HepG2 (cell line): ENCODE results near the gene TH. TPM values are rescaled to one million over a fixed set of nuclear protein-coding genes. Genes with fewer than 3 reads are reported as not detected.

ENCODE experiments used
- ATAC-seq: fragments of 200-7000 bp; cut with Tn5 transposase; 3 replicates; pipeline ENCODE4 v1.9.1; 2020; ENCODE audit warnings: mild to moderate bottlenecking, moderate library complexity
- BruUV-seq: library from RNA; stranded (reverse); fragments of 400-500 nt; replicated peaks from 2 replicates; lab custom pipeline; 2021; lab: Mats Ljungman, UMichigan
- CTCF ChIA-PET: fragments of 300-600 bp; formaldehyde crosslinking; extraction: SDS; loops from one replicate; lab custom pipeline; 2021; ENCODE audit warnings: low total read pairs, inconsistent platforms, low intra/inter-chr PET ratio; lab: Yijun Ruan, JAX
- POLR2A ChIA-PET: fragments of 350-600 bp; sonication (Branson Sonifier 250); formaldehyde crosslinking; loops from one replicate; lab custom pipeline; 2020; ENCODE audit warnings: antibody characterized with exemption, inconsistent platforms; lab: Yijun Ruan, JAX
- DNase-seq: peaks from one replicate; pipeline ENCODE4 v3.0.0-alpha.2; 2015; ENCODE audit warnings: low spot score
- FAIRE-seq: peaks from 3 replicates; lab custom pipeline; 2011; peaks lifted over from hg19 to GRCh38; lab: Jason Lieb, UNC
- H2AFZ ChIP-seq: one replicate; pipeline ENCODE4 v1.6.1; 2011; ENCODE audit warnings: low read length, inconsistent platforms
- H3K27ac ChIP-seq: fragments of 300-600 bp; 3 replicates; pipeline ENCODE4 v1.8.0; 2011; ENCODE audit warnings: mixed run types, mild to moderate bottlenecking, mixed read lengths, low read length, inconsistent platforms; ENCODE audit not compliant: insufficient read depth; ENCODE audit errors: extremely low read length
- H3K27me3 ChIP-seq, 2 experiments: fragments of 200-600 bp in 1 of 2; 2 replicates in 1 of 2; 3 replicates in 1 of 2; pipeline versions ENCODE4 v1.6.0 to v1.8.0; 2011; ENCODE audit warnings: low read length in 2 of 2, mild to moderate bottlenecking in 2 of 2, moderate library complexity in 2 of 2, inconsistent platforms in 1 of 2; ENCODE audit not compliant: insufficient read depth in 2 of 2, control insufficient read depth in 1 of 2
- H3K36me3 ChIP-seq, 2 experiments: fragments of 200-600 bp in 1 of 2; replicated peaks in 1 of 2; 2 replicates in 1 of 2; 3 replicates in 1 of 2; pipeline versions ENCODE4 v1.5.1 to v1.8.0; 2011; ENCODE audit warnings: low read length in 2 of 2, inconsistent platforms in 1 of 2; ENCODE audit not compliant: insufficient read depth in 2 of 2, control insufficient read depth in 1 of 2
- H3K4me1 ChIP-seq: 2 replicates; pipeline ENCODE4 v1.5.1; 2012; ENCODE audit warnings: low read length, inconsistent platforms; ENCODE audit not compliant: insufficient read depth
- H3K4me2 ChIP-seq: 2 replicates; pipeline ENCODE4 v1.6.0; 2011; ENCODE audit warnings: low read depth, low read length, inconsistent platforms
- H3K4me3 ChIP-seq, 3 experiments: fragments of 200-600 bp in 1 of 3; sonication (generic), shearing (Covaris generic) in 1 of 3; replicated peaks in 1 of 3; 2 replicates each; pipeline ENCODE4 v1.5.1; 2011 to 2016; ENCODE audit warnings: low read length in 3 of 3, inconsistent platforms in 2 of 3, low read depth in 2 of 3, mild to moderate bottlenecking in 2 of 3, control low read depth in 1 of 3, mixed read lengths in 1 of 3; ENCODE audit not compliant: insufficient read depth in 1 of 3
- H3K79me2 ChIP-seq: one replicate; pipeline ENCODE4 v1.6.1; 2011; ENCODE audit warnings: low read length, inconsistent platforms; ENCODE audit not compliant: insufficient read depth
- H3K9ac ChIP-seq: 2 replicates; pipeline ENCODE4 v1.6.0; 2011; ENCODE audit warnings: mild to moderate bottlenecking, low read depth, low read length, inconsistent platforms; ENCODE audit not compliant: insufficient read depth
- H3K9me3 ChIP-seq: 2 replicates; pipeline ENCODE4 v1.5.1; 2012; ENCODE audit warnings: mild to moderate bottlenecking, low read length
- H4K20me1 ChIP-seq: 2 replicates; pipeline ENCODE4 v1.6.0; 2011; ENCODE audit warnings: inconsistent platforms, mild to moderate bottlenecking, low read length, moderate library complexity; ENCODE audit not compliant: insufficient read depth
- AGO2 ChIP-seq: fragments of 200-400 bp; formaldehyde crosslinking; optimal IDR thresholded peaks from 2 replicates; pipeline ENCODE3; 2017; ENCODE audit warnings: mild to moderate bottlenecking, low read depth, low read length, moderate library complexity
- CSRNP1 ChIP-seq: sonication (generic); formaldehyde crosslinking; IDR thresholded peaks from 2 replicates; pipeline ENCODE4 v1.8.1; 2023; ENCODE audit warnings: mild to moderate bottlenecking, missing genetic modification reagents
- HNRNPK ChIP-seq: fragments of 200-400 bp; formaldehyde crosslinking; IDR thresholded peaks from 2 replicates; pipeline ENCODE4 v1.6.1; 2018; ENCODE audit warnings: low read length, low read depth, moderate library complexity, mild to moderate bottlenecking; ENCODE audit not compliant: poor library complexity, severe bottlenecking
- IRX3 ChIP-seq: sonication (generic); formaldehyde crosslinking; IDR thresholded peaks from 2 replicates; pipeline ENCODE4 v1.8.1; 2023; ENCODE audit warnings: mild to moderate bottlenecking, low read depth, missing genetic modification reagents, borderline replicate concordance
- POLR2AphosphoS5 ChIP-seq: IDR thresholded peaks from 2 replicates; pipeline ENCODE4 v1.6.1; 2012; ENCODE audit warnings: low read depth, low read length
- RBFOX2 ChIP-seq: fragments of 200-400 bp; formaldehyde crosslinking; IDR thresholded peaks from 2 replicates; pipeline ENCODE4 v1.6.1; 2017; ENCODE audit warnings: low read depth, mild to moderate bottlenecking, low read length
- SAFB2 ChIP-seq: sonication (generic); formaldehyde crosslinking; IDR thresholded peaks from 2 replicates; pipeline ENCODE4 v1.5.1; 2020; ENCODE audit warnings: missing genetic modification reagents, low read depth, mild to moderate bottlenecking, borderline replicate concordance
- SRSF1 ChIP-seq: fragments of 200-400 bp; formaldehyde crosslinking; optimal IDR thresholded peaks from 2 replicates; pipeline ENCODE3; 2017; ENCODE audit warnings: mild to moderate bottlenecking, low read depth, low read length, moderate library complexity
- ZKSCAN8 ChIP-seq: IDR thresholded peaks from 2 replicates; pipeline ENCODE4 v1.6.1; 2016; ENCODE audit warnings: borderline replicate concordance, missing genetic modification reagents, missing compliant biosample characterization
- ZNF350 ChIP-seq: sonication (generic); formaldehyde crosslinking; IDR thresholded peaks from 2 replicates; pipeline ENCODE4 v1.4.0; 2020; ENCODE audit warnings: mild to moderate bottlenecking, low read depth, missing genetic modification reagents, borderline replicate concordance
- ZNF589 ChIP-seq: sonication (generic); formaldehyde crosslinking; conservative IDR thresholded peaks from 2 replicates; pipeline ENCODE4 v1.8.0; 2022; ENCODE audit warnings: mild to moderate bottlenecking, moderate library complexity, missing genetic modification reagents
- ZSCAN20 ChIP-seq: sonication (generic); formaldehyde crosslinking; IDR thresholded peaks from 2 replicates; pipeline ENCODE4 v1.4.0; 2020; ENCODE audit warnings: missing genetic modification reagents, mild to moderate bottlenecking, borderline replicate concordance
- WGBS: methylation state at CpG from one replicate; pipeline ENCODE4 v1.1.6; 2017; ENCODE audit warnings: low lambda C conversion rate; 5-methylcytosine and 5-hydroxymethylcytosine counted together
- in situ Hi-C: cut with HindIII; loops from 2 replicates; pipeline ENCODE4 v1.10.0; 2017; ENCODE audit warnings: low pct_unique_long_range_greater_than_20kb; ENCODE audit not compliant: extremely low pct_ligation_motif_present
- intact Hi-C: fragments of 100-400 bp; cut with micrococcal nuclease; formaldehyde crosslinking; loops from one replicate; pipeline ENCODE4 v1.10.0; 2022; ENCODE audit not compliant: unreplicated experiment
- polyA plus RNA-seq, 8 experiments: library from polyadenylated mRNA; depleted of rRNA in 3 of 8; stranded (reverse) in 7 of 8; unstranded in 1 of 8; fragments of >200 nt; fragmentation: Illumina TruSeq in 4 of 8; extraction: Trizol in 4 of 8; gene quantifications; 2 replicates each; pipeline versions ENCODE4 v1.2.1 to v1.2.3, GENCODE V29; 2011 to 2016; ENCODE audit warnings: low read depth in 4 of 8, missing spikeins in 1 of 8, mixed read lengths in 1 of 8; ENCODE audit not compliant: insufficient read depth in 1 of 8
- total RNA-seq, 5 experiments: library from RNA; depleted of rRNA; stranded (reverse); fragments of >200 nt; fragmentation: Illumina TruSeq; extraction: Trizol; gene quantifications; 2 replicates each; pipeline ENCODE4 v1.2.3, GENCODE V29; 2016; ENCODE audit warnings: low read depth in 1 of 5
- TF ChIP-seq, protein P1 (sequence below): IDR thresholded peaks from 2 replicates; pipeline ENCODE4 v1.6.1; 2016; ENCODE audit warnings: missing biosample characterization, missing genetic modification reagents, low read depth
- TF ChIP-seq, protein P2 (sequence below): sonication (generic); formaldehyde crosslinking; IDR thresholded peaks from 2 replicates; pipeline ENCODE4 v1.4.0; 2020; ENCODE audit warnings: missing genetic modification reagents
- TF ChIP-seq, protein P3 (sequence below): sonication (generic); formaldehyde crosslinking; IDR thresholded peaks from 2 replicates; pipeline ENCODE4 v1.4.0; 2020; ENCODE audit warnings: missing genetic modification reagents
- TF ChIP-seq, protein P4 (sequence below): sonication (generic); formaldehyde crosslinking; conservative IDR thresholded peaks from 2 replicates; pipeline ENCODE4 v1.8.0; 2022; ENCODE audit warnings: low read depth, missing genetic modification reagents

Gene TH
- total and polyA plus RNA-seq, 2 of the 13 experiments (the other 11 are each of a cell fraction or from before 2014, with no cell fraction given) = 0.36 TPM; not detected in 1

DNA sequence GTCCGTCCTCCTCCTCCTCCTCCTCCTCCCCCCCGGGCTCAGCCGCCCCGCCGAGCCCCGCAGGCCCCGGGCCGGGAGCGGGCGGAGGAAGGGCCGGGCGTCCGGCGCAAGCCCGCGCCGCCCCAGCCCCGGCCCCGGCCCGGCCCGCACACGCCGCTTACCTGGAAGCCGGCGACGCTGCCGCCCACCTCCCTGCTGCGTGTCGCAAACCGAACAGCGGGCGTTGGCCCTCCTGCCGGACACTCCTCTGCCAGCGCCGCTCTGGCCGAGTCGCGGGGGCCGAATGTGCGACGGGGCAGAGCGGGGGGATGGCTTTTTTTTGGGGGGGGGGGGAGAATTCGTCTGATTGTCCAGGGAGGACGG, 33.6 kb downstream of the TH start:
- peak overlapping the region; percentile 72 for H3K9ac ChIP-seq
- no peak for FAIRE-seq
- no peak for ATAC-seq
- BruUV-seq = no TSS peak
- H3K4me2 ChIP-seq = peak overlapping the region; percentile 75
- H3K4me3 ChIP-seq = peak overlapping the region; percentile 72 to 84 (median 80); a peak in 5 of 6 replicates
- H3K36me3 ChIP-seq = peaks cover 13 to 27% of the 10 kb centered on the region in 2 experiments; a peak in 4 of 5 replicates
- peaks cover 52% of the 10 kb centered on the region for H3K4me1 ChIP-seq
- H3K27ac ChIP-seq = peak overlapping the region; percentile 80
- intact Hi-C loops = no loop called here
- H3K27me3 ChIP-seq = peaks cover 0 to 32% of the 10 kb centered on the region in 2 experiments; a peak in 4 of 5 replicates
- POLR2A ChIA-PET = interaction anchor here (1.3 to 6.5 kb wide), 6 partner anchors 15 to 190 kb away, joined by 3 to 108 read pairs (median 20); partner anchors contain the start of gene MRPL23
- H2AFZ ChIP-seq = no peak overlapping the region
- DNase-seq = no peak
- 2% methylated on average over 20 of the region's 44 CpGs for WGBS
- no peaks in the 10 kb centered on the region for H3K9me3 ChIP-seq
- in situ Hi-C loops = no loop called here
- CTCF ChIA-PET = interaction anchor here (1.4 kb wide), 1 partner anchor 14 kb away, joined by 3 read pairs; no protein-coding TSS in a partner anchor
- peaks cover 17% of the 10 kb centered on the region for H3K79me2 ChIP-seq
- peaks cover 51% of the 10 kb centered on the region for H4K20me1 ChIP-seq
- TF ChIP-seq, protein P1, sequence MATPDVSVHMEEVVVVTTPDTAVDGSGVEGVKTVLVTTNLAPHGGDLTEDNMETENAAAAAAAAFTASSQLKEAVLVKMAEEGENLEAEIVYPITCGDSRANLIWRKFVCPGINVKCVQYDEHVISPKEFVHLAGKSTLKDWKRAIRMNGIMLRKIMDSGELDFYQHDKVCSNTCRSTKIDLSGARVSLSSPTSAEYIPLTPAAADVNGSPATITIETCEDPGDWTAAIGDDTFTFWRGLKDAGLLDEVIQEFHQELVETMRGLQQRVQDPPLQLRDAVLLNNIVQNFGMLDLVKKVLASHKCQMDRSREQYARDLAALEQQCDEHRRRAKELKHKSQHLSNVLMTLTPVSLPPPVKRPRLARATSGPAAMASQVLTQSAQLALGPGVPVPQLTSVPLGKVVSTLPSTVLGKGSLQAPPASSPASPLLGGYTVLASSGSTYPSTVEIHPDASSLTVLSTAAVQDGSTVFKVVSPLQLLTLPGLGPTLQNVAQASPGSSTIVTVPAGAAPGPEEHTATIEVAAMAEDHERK (CRISPR knock-in tag) = no peak
- TF ChIP-seq SAFB2 (CRISPR knock-in tag) (no peak), ZKSCAN8 (CRISPR knock-in tag) (no peak), POLR2AphosphoS5 (peak; percentile 62), IRX3 (CRISPR knock-in tag) (0 out of 2 replicates have a peak, but pooled peaks have one; percentile 6), RBFOX2 (peak; percentile 89), ZNF589 (CRISPR knock-in tag) (0 out of 2 replicates have a peak, but pooled peaks have one; percentile 2), SRSF1 (peak; percentile 46), ZSCAN20 (CRISPR knock-in tag) (no peak), ZNF350 (peak; percentile 11; the same call in 1 of the 2 replicates), HNRNPK (peak; percentile 4), CSRNP1 (no peak), AGO2 (peak; percentile 97)
- TF ChIP-seq, protein P2, sequence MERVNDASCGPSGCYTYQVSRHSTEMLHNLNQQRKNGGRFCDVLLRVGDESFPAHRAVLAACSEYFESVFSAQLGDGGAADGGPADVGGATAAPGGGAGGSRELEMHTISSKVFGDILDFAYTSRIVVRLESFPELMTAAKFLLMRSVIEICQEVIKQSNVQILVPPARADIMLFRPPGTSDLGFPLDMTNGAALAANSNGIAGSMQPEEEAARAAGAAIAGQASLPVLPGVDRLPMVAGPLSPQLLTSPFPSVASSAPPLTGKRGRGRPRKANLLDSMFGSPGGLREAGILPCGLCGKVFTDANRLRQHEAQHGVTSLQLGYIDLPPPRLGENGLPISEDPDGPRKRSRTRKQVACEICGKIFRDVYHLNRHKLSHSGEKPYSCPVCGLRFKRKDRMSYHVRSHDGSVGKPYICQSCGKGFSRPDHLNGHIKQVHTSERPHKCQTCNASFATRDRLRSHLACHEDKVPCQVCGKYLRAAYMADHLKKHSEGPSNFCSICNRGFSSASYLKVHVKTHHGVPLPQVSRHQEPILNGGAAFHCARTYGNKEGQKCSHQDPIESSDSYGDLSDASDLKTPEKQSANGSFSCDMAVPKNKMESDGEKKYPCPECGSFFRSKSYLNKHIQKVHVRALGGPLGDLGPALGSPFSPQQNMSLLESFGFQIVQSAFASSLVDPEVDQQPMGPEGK (CRISPR knock-in tag) = no peak
- TF ChIP-seq, protein P3, sequence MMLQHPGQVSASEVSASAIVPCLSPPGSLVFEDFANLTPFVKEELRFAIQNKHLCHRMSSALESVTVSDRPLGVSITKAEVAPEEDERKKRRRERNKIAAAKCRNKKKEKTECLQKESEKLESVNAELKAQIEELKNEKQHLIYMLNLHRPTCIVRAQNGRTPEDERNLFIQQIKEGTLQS (CRISPR knock-in tag) = no peak
- TF ChIP-seq, protein P4, sequence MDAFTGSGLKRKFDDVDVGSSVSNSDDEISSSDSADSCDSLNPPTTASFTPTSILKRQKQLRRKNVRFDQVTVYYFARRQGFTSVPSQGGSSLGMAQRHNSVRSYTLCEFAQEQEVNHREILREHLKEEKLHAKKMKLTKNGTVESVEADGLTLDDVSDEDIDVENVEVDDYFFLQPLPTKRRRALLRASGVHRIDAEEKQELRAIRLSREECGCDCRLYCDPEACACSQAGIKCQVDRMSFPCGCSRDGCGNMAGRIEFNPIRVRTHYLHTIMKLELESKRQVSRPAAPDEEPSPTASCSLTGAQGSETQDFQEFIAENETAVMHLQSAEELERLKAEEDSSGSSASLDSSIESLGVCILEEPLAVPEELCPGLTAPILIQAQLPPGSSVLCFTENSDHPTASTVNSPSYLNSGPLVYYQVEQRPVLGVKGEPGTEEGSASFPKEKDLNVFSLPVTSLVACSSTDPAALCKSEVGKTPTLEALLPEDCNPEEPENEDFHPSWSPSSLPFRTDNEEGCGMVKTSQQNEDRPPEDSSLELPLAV = 0 out of 2 replicates have a peak, but pooled peaks have one; percentile 47
